ENCODE data around the gene RANBP3L.

The RANBP3L gene

GRCh38 chr5:36242534-36243485 lies 58.9 kb downstream of the RANBP3L start:
- no peak for DNase-seq

GRCh38 chr5:36241631-36242533 lies 59.8 kb downstream of the RANBP3L start, which contains the start of gene NADK2:
NADK2 (minus strand) TSS chr5:36241925; CDS start chr5:36241798, 127 bp downstream.
- DNase-seq: peak; percentile 86

- peak; percentile 27 for DNase-seq
Measured at GRCh38 chr5:36240779-36241630, 60.7 kb downstream of the RANBP3L start.

- DNase-seq: no peak
Measured at GRCh38 chr5:36239370-36240293, 62.1 kb downstream of the RANBP3L start.

DNA sequence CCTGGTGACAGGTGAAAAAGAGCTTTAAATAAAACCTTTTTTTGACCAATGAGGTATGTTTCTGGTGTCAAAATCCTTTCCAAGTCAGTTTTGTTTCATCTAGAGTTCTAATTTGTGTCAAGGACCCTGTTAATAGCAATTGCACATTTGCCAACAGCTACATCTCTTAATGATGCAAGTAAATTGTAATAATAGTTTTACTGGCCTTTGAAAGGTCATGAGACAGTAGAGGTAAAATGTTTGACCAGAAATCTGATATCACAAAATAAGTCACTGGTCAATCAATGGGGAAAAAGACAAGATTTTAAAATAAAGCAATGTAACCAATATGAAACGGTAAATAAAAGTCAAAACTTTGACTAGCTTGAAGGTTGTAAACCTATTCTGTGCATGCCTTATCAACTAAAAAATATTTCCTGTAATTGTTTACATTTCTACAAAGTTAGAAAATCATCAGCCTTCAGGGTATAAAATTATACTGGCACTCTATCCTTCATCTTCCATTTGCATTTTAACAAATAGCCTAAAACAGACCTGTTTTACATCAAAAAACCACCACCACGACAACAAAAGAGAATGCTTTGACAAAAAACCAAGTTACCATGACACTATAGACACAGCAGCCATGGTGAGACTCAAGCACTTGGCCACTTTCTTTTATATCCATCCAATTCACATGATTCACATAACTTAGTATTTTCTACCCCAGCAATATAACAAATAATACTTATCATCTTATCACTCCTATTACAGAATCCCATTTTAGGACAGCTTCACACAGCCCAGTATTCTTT lies 63.0 kb downstream of the RANBP3L start:
- no peak for DNase-seq

GRCh38 chr5:36237751-36238150 lies 64.0 kb downstream of the RANBP3L start:
- DNase-seq: no peak

DNA sequence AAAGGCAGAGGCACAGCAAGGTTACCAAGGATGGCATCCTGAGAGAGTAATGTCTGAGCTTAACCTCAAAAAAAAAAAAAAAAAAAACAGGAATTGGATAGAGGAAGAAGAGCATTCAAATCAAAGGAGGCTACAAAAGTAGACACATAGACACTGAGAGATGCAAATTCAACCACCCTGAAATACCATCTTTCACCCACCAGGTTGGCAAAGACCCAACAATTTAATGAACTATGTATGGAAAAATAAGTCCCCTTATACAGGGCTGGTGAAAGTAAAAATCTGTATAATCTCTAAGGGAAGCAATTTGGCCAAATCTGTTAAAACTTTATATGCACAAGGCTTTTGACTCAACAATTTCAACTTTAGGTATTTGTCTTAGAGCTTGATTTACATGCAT lies 64.9 kb downstream of the RANBP3L start:
- DNase-seq: peak; percentile 5

- DNase-seq: no peak
Measured at GRCh38 chr5:36232533-36232932, 69.2 kb downstream of the RANBP3L start.

GRCh38 chr5:36230151-36230790 lies 71.4 kb downstream of the RANBP3L start:
- DNase-seq: no peak

- no peak for DNase-seq
Measured at GRCh38 chr5:36228505-36228904, 73.2 kb downstream of the RANBP3L start.

DNA sequence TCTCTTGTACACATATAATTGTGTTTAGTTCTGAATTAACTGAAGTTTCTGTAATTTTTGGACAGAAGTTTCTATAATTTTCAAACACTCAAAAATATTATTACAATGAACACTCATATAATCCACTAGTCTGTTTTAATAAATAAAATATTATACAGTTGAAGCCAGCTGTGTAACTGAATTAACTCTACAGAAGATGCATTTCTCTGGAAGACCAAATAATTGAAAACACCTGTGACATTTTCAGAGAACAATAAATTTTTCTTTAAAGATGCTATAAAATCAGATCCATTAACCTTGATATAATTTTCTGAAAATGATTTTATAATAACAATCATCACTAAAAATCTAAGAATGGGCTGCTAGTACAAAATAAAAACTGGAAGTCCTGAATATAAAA lies 74.7 kb downstream of the RANBP3L start:
- DNase-seq: no peak

- DNase-seq: no peak
Measured at GRCh38 chr5:36222620-36223019, 79.1 kb downstream of the RANBP3L start.

DNA sequence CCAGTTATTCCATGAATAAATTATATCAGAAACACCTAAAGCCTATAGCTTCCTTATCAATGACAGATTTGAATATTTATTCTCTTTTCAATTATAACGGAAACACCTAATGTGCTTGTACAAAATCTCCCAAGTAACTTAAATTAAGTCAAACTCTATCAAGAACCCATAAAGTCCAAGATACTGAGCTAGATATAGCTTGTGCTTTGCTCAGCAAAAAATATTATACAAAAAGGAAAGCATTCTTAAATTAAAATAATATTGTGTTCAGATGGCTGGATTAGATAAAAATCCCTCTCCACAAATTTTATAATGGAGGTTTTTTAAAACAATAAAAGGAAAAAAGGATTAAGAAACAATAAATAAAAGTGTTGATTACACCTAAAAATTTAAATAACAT lies 83.7 kb downstream of the RANBP3L start:
- DNase-seq: no peak

DNA sequence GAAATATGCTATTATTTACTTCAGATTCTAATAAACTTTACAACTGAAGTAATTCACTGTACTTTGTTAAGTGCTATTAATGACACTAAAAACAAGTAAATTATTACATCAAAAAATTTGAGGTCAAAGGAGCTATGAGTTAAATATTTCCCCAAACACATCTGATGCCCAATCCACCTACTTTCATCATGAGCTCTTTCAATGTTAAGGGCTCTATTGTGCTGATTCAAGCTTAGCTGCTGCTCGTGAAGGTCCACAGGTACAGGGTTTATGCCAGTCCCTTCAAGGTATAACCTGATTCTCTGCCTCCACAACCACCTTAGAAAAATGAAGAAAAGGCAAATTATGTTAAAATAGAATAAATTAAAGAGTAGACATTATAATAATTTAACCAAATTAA lies 84.1 kb downstream of the RANBP3L start:
- DNase-seq: no peak

DNA sequence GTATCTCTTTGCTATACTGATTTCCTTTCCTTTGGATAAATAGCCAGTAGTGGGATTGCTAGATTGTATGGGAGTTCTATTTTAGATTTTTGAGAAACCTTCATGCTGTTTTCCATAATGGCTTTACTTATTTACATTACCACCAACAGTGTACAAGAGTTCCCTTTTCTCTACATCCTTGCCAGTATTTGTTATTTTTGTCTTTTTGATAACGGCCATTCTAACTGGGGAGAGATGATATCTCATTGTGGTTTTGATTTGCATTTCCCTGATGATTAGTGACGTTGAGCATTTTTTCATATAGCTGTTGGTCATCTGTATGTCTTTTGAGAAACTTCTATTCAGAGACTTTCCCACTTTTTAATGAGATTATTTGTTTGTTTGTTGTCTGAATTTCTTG lies 85.8 kb downstream of the RANBP3L start:
- DNase-seq: no peak

- no peak for DNase-seq
Measured at GRCh38 chr5:36214436-36214835, 87.3 kb downstream of the RANBP3L start.

GRCh38 chr5:36209664-36210063 lies 92.0 kb downstream of the RANBP3L start:
- no peak for DNase-seq

DNA sequence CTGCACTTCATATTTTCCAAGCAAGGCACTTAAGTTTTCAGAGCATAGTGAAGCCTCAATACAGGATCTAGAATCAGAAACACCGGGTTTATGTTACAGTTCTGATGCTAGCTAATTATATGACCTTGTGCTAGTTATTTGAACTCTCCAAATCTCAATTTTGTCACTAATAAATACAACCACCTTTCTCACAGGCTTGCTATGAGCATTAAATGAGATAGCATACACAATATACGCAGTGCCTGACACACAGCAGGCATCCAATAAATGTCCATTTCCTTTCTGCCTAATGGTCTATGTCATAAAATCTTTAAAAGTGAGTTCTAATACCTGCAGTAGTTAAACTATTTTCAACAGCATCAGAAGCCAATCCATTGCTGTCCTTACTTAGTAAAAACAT lies 92.9 kb downstream of the RANBP3L start:
- no peak for DNase-seq

DNA sequence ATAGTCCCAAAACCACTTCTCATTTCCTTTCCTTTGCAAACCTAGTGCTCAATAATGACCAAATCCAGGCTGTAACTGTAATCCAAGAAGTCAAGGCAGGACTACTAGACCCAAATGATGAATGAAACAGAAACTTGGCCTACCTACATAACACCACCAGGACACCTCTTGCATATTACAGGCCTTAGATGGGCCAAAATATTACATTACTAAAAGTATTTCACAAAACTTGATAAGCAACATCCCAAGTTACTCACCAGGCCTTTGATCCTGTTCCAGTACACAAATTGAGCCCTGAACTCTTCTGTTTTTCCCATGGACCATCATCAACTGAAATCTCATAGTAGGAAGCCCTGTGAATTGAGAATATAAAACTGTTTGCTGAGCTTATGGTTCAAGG lies 94.8 kb downstream of the RANBP3L start:
- DNase-seq: no peak

GRCh38 chr5:36205329-36205728 lies 96.4 kb downstream of the RANBP3L start:
- no peak for DNase-seq
